SHP77 (cell line): ENCODE results near the gene PTPMT1.

Experiments used
- DNase-seq, 2 experiments: peaks; one replicate each; lab custom pipeline; 2025; lab: John Stamatoyannopoulos, UW

PTPMT1 gene

DNA sequence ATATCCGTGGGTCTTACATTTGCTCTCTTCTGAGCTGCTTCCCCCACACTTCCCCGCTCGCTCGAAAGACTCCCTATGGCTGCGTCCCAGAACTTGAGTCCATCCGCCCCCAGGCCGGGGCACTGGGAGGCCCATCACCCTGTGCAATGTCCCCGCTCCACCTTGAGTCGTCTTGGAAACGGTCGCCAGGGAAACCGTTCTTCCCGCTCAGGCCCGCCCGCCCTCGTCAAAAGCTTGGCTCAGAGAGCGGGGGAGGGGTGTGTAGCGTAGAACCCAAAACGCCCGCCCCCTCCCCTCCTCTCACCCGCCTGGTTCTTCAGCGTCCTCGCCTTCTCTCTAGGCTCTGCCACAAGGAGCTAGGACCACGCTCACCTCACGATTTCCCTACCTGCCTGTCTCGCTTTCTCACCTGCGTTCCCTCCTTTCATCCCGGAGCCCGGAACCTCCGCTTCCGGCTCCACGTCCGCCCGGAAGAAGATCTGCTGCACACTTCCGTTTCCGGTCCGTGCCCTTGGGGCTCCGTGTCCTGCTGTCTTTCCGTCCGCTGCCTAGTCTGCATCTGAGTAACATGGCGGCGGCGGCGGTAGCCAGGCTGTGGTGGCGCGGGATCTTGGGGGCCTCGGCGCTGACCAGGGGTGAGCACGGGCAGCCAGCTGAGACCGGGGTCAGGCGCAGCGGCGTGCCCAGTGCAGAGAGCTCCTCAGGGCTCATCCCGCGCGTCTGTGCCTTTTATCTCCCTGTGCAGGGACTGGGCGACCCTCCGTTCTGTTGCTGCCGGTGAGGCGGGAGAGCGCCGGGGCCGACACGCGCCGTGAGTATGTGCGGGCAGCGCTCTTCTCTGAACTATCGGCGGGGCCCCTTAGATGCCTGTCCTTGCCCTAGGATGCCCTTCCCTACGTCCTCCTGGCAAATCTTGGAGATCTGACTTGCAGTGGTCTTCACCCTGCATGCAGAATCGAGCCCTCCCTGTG, 13.4 kb downstream of the PTPMT1 start, which contains the start of the genes KBTBD4 and NDUFS3:
TSS of gene KBTBD4 (minus strand) at position 447 of the 971 bp plus-strand sequence. CDS start at position 428, 19 bp downstream.
TSS of gene NDUFS3 (plus strand) at position 551 of the 971 bp plus-strand sequence. CDS start at position 569, 18 bp downstream.
- peak; percentile 86 to 92 for DNase-seq

DNA sequence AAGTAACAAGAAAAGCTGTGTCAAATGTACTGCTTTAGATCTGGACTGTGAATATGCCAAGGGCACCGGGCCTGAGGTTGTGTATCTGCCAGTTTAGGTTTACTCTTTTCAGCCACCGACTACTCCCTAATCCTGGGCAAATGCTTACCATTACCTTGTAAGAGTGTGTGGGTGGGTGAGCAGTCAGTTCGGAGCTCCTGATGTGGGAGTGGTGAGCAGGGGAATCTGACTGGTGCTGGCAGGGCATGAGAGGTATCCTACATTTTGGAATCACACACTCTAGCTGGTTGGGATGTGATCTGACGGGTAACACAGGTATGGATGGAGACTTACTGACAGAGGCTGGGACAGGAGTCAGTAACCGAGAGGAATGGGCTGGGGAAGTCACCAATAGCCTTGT, 18.4 kb downstream of the PTPMT1 start:
- no peak for DNase-seq

DNA sequence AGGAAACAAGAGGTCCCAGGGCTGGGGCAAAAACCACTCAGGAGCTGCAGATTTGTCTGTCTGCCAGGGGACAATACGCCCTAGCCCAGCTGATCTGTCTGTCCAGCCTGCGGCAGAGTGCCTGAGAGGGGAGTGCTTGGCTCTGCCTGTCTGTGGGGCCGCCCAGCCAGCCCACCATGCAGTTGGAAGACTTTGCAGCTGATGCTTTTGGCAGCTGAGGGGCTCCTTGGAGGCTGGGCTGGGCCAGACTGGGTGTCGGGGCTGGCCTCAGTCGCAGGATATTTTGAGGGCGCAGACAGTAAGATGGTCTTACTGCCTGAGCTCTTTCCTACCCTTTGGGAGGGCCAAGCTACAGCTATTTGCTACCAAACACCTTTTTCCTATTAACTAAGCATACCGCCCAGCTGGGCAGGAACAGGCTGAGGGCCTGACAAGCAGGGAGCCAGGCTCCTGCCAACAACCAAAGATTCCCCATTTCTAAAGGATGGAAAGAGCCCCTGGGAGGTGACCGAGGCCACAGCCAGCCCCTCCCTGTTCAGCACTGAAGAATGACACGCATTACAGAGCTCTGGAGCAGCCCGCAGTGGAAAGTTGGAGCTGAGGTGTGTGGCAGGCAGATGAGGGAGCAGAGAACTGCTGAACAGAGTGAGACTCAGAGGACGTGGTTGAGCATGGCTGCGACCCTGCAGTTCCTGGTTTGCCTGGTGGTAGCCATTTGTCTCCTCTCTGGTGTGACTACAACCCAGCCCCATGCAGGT, 20.9 kb downstream of the PTPMT1 start, which contains the start of gene FAM180B:
TSS of gene FAM180B (plus strand) at position 581 of the 758 bp plus-strand sequence. CDS start at position 672, 91 bp downstream.
- DNase-seq = no peak

DNA sequence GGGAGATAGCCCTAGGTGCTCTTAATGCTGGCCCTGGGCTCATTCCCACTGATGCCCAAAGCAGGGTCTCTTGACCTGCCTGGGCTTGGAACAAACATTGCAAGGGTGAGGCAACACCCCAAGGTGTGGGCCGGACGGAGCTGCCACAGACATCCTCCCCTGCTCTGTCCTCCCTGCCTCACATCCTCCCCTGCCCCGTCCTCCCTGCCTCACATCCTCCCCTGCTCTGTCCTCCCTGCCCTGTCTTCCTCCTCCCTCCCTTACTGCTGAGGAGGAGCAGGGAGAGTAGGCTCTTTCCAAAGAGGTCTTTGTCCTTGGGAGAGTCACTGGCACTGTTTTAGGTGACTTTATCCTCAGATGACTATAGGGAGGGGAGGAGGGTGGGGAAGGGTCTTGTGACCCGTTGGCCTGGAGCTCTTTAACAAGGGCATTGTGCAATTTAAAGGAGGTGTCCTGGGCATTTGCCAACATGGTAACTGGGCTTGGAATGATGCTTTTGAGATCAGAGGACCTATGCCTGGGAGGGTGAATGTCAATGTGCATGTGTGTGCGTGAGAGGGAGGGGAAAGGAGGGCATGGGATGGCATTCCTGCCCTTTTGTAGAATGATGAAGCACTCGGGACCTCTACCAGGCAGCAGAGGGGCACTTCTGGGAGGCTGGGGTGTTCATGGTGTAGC, 21.8 kb downstream of the PTPMT1 start:
- DNase-seq = no peak

DNA sequence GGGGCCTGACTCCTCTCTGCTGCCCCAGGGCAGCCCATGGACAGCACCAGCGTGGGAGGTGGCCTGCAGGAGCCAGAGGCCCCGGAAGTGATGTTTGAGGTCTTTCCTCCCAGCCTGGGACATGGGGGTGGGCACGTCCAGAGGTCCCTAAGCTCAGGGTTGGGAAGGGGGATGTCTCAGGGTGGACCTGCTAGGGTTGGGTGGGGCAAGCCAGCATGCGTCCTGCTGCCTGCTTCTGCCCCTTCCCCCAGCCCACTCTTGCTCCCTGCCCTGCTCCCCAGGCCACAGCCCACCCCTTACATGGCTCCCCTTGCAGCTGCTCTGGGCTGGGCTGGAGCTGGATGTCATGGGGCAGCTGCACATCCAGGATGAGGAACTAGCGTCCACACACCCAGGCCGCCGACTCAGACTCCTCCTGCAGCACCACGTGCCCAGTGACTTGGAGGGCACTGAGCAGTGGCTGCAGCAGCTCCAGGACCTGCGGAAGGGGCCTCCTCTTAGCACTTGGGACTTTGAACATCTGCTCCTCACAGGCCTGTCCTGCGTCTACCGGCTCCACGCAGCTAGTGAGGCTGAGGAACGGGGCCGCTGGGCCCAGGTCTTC, 22.4 kb downstream of the PTPMT1 start:
- DNase-seq = no peak

DNA sequence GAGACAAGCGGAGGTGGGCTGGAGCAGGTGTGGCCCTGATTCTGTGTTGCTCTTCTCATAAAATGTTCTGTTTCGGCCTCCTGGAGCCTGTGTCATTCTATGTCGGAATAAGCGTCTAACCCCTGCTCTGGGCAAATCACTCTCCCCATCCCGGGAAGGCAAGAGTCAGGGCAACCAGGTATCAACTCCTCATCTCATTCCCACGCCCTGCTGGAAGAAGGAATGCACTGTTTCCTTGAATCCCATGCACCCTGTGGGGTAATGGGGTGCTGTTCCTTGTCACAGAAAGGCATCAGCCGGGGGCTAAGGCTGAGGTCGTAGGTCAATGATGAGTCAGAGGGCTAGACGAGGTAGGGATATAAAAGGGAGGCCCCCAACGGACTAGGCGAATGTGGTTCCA, 23.7 kb downstream of the PTPMT1 start:
- no peak for DNase-seq

DNA sequence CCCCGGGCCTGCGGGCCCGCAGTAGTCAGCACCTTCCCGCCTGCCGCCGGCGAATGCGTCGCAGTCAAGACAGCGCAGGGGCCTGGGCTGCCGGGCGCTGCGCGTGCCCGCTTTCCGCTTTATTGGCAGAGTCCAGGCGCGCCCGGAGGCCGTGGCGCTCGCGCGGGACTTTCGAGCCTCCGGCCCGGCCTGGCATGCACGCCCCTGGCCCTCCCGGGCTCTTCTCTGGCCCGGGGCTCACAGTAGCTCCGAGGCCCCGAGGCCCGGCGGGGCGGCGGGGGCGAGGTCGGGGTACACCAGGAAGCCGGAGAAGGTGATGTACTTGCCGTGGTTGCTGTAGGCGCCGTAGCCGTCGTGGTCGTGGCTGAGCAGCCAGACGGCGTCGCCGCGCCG, 24.2 kb downstream of the PTPMT1 start:
- no peak for DNase-seq

DNA sequence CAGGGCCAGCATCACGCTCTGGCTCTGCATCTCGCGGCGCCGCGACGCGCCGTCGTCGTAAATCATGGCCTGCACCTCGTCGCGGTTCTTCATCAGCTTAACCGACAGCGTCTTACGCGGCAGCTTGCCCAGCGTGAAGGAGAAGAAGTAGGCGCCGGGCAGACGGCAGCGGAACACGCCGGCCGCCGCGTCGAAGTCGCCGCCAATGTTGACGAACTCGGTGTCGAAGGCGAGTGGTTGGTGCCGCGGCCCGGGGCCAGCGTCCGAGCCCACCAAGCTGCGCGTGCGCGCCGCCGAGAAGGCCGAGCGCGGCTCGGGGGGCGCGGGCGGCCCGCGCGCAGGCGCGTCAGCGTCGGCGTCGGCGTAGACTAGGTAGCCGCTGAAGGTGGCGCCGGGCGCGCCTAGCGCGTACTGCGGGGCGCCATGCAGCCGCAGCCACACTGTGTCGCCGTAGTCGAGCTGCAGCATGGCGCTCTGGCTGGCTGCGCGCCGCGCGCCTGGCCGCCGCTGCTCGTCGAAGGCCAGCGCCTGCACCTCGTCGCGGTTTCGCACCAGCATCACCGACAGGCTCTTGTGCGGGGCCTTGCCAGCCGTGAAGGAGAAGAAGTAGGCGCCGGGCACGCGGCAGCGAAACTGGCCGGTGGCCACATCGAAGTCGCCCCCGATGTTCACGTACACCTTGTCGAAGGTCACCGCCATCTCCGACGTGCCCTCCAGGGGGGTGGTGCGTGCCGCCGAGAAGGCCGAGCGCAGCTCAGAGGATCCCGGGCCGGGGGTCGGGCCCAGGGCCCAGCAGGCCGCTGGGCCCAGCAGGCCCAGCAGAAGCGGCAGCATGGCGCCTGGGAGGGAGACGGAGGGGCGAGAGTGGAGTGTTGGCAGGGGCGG, 24.8 kb downstream of the PTPMT1 start:
- no peak for DNase-seq

DNA sequence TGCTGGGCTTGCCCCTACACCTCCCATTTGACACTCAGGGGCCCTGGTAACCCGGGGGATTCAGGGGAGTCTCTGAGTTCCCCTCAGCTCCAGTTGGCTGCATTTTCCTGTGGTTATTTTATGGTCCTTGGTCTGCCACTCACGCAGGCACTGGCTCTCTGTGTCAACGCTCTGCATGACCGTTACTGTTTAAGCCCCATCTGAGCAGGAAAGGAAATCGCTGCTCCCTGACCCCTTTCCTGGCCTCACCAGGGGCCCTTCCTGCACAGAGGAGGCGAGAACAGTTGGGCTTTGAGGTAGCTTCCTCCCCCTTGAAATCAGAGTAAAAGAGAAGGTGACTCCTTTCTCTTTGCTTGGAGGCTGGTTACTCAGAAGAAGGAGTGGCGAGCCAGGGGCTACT, 26.4 kb downstream of the PTPMT1 start:
- DNase-seq = no peak

DNA sequence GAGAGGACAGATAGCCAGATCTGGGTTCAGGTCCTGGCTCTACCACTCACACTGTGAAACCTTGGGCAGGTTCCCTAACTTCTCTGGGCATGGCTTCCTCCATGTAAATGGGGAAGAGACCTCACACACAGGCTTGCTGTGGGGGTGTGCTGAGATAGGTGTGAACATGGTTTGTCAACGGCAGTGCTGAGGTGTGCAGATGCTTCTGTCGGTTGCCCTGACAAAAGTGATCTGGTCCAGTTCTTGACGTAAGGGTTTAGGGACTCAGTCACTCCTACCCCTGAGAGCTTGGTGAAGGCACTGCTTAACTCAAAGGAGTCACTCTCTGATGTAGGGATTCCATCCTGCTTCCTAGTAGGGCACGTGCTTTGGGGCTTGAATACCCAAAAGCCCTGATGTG, 26.9 kb downstream of the PTPMT1 start:
- DNase-seq = no peak

DNA sequence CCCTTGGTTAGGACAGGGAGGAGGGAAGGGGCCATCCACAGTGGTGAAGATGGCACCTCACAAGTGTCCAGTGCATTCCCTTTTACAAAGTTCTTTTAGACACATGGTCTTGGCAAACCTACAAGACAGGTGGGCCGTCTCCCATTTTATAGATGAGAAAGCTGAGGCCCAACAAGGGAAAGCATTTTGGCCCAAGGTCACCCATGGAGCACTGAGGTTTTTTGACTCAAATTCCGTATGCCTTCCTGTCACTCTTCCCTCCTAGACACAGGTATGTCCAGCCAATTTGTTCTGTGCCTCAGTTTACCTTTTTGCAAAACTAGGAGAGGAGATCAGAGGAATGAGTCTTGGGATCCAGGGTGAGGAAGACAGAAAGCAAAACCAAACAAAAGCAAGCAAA, 27.6 kb downstream of the PTPMT1 start:
- DNase-seq = no peak

DNA sequence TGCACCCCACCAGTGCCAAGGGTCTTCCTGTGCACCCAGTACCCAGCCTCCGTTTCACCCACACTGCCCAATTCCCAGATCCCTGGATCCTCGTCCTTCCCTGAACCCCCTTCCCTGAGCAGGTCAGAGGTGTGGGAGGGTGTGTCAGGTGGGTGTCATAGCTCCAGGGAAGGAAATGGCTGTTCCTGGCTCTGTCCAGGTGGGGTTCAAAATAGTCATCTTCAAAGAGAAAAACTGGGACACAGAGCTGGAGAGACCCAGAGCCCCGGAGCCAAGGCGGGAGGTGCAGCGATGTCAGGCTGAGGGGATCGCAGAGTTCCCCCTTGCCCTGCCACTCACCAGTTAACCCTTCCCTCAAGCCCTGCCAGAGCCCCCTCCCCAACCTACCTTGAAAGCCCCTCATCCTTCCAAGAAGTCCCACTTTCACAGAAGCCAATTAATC, 28.1 kb downstream of the PTPMT1 start:
- no peak for DNase-seq

DNA sequence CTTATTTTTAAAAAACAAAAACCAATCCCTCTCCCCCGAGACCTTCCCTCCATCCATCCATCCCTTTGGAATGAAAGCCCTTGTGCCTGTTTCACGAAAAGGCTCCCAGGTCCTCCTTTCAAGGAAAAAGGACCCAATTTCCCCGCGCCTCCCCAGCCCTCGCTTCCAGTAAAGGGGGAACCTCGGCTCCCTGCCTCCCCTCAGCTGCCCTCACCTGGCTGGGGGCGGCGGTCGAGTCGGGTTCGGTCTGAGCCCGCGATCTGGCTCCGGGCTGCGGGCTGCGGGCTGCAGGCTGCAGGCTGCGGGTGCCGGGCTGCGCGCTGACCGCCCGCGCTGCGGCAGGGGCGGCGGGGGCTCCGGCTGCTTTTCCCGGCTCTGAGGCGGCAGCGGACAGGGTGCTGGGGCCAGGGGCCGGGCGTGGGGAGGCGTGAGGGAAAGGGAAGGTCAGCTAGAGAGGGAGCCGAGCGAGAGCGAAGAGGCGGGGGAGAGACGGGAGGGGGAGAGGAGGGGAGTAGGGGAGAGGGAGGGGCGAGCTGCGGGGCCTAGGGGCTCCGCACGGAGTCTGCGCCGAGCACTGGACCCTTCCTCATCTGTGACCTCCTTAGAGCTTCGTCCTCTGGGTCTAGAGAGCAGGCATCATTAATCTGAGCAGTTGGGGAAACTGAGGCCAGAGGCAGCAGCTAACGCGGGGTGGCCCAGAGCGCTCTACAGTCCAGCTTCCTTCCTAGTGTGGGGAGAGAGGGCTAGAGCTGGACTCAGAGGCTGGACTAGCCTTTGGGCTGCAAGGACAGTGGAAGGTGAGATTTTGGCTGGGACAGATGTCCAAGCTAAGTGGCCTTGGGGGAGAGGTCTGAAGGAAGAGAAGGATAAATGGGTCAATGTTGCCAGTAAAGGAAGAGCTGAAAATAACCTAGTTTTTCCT, 28.8 kb downstream of the PTPMT1 start, which contains the start of gene C1QTNF4:
TSS of gene C1QTNF4 (minus strand) at position 478 of the 922 bp plus-strand sequence. CDS start 3,601 bp downstream, outside the sequence.
- DNase-seq = no peak

DNA sequence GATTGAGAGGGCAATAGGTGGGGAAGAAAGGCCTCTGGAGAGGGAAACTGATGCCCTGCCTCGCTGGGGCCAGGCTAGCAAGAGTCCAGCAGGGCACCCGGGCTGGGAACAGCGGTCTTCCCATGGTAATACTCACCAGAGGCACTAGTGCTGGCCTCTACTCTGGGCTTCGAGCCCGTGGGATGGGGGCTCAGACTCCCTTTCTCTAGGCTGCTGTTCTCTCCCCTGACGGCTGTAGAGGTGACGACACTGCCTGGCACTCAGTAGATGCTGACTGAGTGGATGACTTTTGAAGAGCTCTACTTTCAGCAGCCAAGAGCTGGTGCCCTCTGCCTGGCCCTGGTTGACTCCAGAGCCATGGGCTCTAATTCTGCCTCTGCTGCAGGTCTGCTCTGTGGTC, 29.6 kb downstream of the PTPMT1 start:
- DNase-seq = no peak

DNA sequence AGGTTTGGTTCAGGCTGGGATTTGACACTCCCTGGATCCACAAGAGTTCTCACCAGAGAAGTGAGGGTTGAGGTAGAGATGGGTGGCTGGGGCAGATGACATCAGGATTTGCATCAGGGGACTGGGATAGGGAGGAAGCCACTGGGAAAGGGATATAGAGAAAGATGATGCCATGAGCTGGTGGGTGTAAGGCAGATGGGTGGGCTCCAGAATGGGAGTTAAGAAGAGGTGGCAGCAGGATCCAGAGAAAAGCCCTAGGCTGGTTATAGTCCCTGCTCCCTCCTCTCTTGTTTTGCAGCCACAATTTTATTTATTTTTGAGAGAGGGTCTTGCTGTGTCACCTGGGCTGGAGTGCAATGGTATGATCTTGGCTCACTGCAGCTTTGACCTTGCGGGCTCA, 30.6 kb downstream of the PTPMT1 start:
- no peak for DNase-seq

DNA sequence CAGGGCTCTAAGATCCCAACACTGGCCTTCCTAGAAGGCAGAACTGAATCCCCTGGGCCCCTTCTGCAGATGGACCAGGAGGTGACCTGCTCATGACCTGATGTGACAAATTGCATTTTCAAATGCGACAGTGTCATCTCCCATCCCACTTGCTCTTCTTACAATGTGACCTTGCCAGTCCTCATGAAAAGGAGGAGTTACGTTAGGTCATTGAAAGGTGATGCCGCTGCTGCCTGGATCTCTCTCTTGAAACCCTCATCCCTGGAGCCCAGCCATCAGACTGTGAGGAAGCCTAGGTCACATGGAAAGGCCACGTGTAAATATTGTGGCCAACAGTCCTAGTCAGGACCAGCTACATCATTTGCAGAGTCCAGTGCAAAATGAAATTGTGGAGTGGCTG, 34.5 kb downstream of the PTPMT1 start:
- DNase-seq = no peak

DNA sequence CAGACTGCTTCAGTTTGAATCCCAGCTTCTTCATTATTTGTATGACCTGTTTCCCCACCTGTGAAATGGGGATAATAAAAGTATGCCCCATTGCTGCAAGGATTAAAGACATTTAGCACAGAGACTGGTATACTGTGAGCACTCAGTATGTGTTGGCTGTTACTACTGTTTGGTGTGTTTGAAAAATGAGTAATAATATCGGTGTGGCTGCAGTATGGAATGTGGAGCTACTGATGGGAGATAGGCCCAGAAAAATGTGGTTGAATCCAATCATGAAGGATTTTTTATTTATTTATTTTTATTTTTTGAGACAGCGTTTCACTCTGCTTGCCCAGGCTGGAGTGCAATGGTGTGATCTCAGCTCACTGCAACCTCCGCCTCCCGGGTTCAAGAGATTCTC, 37.9 kb downstream of the PTPMT1 start:
- no peak for DNase-seq

DNA sequence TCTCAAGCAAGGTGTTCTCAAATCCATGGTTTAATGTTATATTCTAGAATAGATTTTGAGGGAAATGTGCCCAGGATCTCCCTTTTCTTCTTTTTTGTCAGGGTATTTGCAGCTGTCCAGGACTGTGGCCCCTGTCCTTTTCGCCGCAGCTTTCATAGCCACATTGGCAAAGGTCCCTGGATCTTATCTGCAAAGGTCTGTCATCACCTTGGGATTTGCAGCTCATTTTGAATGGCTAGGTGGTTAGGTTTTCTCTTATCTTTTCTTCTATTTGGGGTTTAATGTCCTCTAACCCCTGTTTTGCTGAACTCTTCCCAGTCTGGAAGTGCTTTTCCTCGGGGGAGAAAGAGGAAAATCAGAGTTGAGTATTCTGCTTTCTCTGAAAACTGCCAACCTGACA, 40.5 kb downstream of the PTPMT1 start:
- no peak for DNase-seq

DNA sequence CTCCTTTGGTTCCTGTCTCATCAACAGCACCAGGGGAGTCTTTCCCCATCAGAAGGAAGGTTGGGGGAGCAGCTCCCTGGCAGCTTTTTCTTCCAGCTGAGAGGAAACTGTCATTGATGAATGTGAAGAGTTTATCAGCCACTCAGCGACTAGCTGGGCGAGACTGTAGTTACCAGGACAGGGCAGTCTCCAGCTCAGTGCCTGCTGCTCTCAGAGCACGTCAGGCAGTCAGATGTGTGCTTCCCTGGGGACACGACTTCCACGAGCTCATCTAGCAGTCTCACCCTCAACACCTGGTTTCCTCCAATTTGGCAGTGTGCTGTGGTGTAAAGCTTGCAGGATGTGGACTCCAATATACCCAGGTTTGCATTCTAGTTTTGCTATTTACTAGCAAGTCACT, 41.3 kb downstream of the PTPMT1 start:
- DNase-seq = no peak
